CD4-positive, alpha-beta T cell treated with Interleukin-17A for 1 hour (primary cell): ENCODE data around the gene UGT1A9.
"Not testable (repeated sequence)": the region's sequence is repeated elsewhere in the genome, so short reads cannot be mapped to it uniquely, and the experiment has no call there.

Experiments used
- DNase-seq: peaks from one replicate; pipeline ENCODE4 v3.0.0-alpha.2; 2020

UGT1A9 gene

GRCh38 chr2:233713262-233713615 is 41.5 kb downstream of the UGT1A9 start:
- no peak for DNase-seq

DNA sequence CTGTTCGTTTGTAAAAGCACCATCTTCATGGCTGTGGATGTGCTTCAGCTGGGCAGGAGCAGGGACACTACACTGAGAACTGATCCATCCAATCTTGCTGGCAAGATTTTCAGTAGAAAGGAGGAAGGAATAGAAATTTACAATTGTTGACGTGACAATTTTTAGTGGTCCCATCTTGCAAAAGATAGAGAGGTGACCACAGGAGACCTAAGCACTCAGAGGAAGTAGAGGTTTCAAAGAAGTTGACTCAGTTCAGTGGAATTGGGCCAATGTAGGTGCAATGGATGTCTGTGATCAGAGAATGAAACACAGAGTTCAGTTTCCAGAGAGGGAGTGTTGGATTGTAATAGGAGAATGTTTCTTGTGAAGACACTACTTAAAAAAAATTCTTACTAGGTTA is 42.4 kb downstream of the UGT1A9 start:
- DNase-seq: no peak

DNA sequence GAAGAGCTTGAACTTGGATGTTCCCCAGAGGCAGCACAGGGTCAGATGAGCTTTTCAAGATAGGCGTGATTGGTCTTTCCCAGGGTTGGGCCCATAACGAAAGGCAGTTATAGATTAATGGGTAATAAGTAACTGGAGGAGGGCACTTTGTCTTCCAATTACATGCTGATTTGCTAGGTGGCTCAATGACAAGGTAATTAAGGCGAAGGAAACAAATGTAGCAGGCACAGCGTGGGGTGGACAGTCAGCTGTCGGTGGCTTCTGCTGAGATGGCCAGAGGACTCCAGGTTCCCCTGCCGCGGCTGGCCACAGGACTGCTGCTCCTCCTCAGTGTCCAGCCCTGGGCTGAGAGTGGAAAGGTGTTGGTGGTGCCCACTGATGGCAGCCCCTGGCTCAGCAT is 46.9 kb downstream of the UGT1A9 start, which contains the start of gene UGT1A4:
UGT1A4 (plus strand) TSS at position 185 of the 400 bp plus-strand sequence; CDS start at position 270, 85 bp downstream.
- DNase-seq: no peak

- DNase-seq: no peak
Observed at GRCh38 chr2:233728723-233729301, 57.1 kb downstream of the UGT1A9 start, which contains the start of gene UGT1A3. UGT1A3 (plus strand) TSS chr2:233729042; CDS start chr2:233729127, 85 bp downstream.

DNA sequence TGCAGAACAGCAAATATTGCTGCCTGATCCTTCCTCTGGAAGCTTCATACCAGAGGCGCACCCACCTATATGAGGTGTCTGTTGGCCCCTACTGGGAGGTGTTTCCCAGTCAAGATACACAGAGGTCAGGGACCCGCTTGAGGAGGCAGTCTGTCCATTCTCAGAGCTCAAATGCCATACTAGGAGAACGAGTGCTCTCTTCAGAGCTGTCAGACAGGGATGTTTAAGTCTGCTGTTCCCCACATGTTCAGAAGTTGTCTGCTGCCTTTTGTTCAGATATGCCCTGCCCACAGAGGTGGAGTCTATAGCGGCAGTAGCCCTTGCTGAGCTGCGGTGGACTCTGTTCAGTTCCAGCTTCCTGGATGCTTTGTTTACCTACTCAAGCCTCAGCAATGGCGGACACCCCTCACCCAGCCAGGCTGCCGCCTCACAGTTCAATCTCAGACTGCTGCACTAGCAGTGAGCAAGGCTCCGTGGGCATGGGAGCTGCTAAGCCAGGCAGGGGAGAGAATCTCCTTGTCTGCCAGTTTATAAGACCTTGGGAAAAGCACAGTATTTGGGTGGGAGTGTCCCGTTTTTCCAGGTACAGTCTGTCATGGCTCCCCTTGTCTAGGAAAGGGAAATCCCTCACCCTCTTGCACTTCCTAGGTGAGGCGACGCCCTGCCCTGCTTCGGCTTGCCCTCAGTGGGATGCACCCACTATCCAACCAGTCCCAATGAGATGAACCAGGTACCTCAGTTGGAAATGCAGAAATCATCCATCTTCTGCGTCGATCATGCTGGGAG is 65.4 kb downstream of the UGT1A9 start:
- DNase-seq: not testable (repeated sequence)

DNA sequence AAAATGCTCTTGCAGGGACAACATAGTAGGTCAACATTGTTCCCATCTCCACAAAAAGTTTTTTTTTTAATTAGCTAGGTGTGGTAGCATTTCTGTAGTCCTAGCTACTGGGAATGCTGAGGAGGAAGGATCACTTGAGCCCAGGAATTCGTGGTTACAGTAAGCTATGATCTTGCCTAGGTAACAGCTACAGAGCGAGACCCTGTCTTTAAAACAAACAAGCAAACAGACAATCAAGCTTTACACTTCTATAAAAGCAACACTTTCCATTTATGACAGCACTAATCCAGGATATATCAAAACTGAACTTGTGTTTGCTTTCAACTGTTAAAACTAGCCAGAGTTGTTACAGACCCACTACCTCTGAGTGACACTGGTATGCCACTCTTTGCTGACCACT is 69.2 kb downstream of the UGT1A9 start:
- no peak for DNase-seq

GRCh38 chr2:233743464-233744259 is 72.0 kb downstream of the UGT1A9 start:
- DNase-seq: no peak

- no peak for DNase-seq
Observed at GRCh38 chr2:233745073-233745755, 73.5 kb downstream of the UGT1A9 start.

- DNase-seq: not testable (repeated sequence)
Observed at GRCh38 chr2:233745838-233746237, 74.1 kb downstream of the UGT1A9 start.

- no peak for DNase-seq
Observed at GRCh38 chr2:233746475-233747282, 75.0 kb downstream of the UGT1A9 start.

DNA sequence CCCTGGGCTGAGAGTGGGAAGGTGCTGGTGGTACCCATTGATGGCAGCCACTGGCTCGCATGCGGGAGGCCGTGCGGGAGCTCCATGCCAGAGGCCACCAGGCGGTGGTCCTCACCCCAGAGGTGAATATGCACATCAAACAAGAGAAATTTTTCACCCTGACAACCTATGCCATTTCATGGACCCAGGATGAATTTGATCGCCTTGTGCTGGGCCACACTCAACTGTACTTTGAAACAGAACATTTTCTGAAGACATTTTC is 75.5 kb downstream of the UGT1A9 start:
- no peak for DNase-seq

- not testable (repeated sequence) for DNase-seq
Observed at GRCh38 chr2:233750689-233751088, 79.0 kb downstream of the UGT1A9 start.

GRCh38 chr2:233751212-233752009 is 79.7 kb downstream of the UGT1A9 start:
- DNase-seq: not testable (repeated sequence)

DNA sequence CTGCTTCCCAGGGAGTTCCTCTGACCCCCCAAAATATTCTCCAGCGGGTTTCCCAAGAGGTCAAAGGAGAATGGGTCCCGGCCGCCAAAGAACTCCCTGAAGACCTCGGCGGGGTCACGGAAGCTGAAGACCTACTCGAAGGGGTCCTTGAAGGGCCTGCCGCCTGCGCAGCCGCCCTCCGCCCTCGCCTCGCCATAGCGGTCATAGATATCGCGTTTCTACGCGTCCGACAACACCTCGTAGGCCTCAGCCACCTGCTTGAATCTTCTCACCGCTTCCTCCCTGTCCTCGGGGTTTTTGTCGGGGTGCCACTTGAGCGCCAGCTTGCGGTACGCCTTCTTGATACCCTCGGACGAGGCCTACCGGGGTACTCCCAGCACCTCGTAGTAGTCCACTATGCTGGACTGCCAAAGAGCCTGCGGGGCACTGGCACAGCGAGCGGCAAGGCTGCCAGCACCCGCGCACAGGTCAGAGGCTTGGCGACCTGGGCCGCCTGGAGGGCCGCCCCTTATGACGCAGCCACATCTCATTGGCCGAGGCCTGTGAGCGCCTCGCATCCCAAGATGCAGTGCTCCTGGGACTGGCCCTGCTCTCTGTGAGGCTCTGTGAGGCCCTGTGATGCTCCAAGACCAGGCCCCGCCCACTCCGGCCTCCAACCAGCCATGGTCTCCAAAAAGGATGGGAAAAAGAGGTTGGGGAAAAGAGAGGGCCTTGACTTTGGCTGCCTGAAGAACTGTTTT is 83.3 kb downstream of the UGT1A9 start:
- no peak for DNase-seq

- no peak for DNase-seq
Observed at GRCh38 chr2:233756429-233757081, 84.9 kb downstream of the UGT1A9 start.

GRCh38 chr2:233758141-233758540 is 86.4 kb downstream of the UGT1A9 start:
- DNase-seq: no peak

DNA sequence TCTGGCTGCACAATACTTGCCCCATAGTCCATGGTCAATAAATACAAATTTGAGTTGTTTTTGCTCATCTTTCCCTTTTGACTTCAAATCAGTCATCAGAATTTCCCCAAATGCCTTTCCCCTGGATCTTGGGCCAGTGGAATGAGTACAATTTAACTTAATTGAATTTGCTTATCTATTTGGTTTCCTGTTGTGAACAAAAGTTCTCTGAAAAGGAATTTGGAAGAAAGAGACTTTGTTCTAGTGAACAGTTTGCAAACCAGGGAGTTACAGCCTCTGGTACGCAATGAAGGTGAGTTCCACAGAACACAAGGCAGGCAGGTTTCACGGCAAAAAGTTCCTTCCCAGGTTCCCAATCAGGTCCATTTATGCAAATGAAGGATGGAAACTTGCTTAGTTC is 87.2 kb downstream of the UGT1A9 start:
- DNase-seq: no peak

DNA sequence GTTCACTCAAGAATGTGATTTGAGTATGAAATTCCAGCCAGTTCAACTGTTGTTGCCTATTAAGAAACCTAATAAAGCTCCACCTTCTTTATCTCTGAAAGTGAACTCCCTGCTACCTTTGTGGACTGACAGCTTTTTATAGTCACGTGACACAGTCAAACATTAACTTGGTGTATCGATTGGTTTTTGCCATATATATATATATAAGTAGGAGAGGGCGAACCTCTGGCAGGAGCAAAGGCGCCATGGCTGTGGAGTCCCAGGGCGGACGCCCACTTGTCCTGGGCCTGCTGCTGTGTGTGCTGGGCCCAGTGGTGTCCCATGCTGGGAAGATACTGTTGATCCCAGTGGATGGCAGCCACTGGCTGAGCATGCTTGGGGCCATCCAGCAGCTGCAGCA is 88.3 kb downstream of the UGT1A9 start, which contains the start of gene UGT1A1:
UGT1A1 (plus strand) TSS at position 228 of the 400 bp plus-strand sequence; CDS start at position 246, 18 bp downstream.
- DNase-seq: no peak

DNA sequence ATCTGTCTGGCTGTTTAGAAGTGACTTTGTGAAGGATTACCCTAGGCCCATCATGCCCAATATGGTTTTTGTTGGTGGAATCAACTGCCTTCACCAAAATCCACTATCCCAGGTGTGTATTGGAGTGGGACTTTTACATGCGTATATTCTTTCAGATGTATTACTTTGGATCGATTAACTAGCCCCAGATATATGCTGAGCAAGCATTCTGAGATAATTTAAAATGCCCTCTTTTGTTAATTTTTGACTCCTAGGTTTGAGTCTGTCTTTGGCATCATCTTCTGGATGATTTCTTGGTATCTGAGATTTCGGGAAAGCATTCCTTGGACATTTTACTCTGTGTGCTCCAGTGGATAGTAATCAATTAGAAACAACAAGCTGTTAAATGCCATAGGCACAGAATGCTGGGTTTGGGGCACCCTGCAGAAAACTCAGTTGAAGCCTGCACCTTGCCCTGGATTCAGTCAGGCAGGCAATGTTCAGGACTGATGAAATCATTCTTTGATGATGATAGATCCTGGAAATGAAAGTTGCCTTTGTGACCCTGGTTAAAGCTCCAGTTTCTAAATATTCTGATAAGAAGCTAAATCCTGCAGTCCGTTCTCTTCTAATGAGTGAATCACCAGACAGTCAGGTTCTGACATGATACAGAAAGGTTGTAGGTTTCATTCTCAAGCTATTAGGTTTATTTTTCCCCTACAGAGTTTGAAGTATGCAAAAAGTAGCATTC is 89.5 kb downstream of the UGT1A9 start:
- DNase-seq: no peak
